ENCODE results near the gene MLX.
A peak's percentile ranks its signal among the peaks of the same experiment; 100 is the strongest.
"Not testable (repeated sequence)": the region's sequence is repeated elsewhere in the genome, so short reads cannot be mapped to it uniquely, and the experiment has no call there.

Gene MLX

DNA sequence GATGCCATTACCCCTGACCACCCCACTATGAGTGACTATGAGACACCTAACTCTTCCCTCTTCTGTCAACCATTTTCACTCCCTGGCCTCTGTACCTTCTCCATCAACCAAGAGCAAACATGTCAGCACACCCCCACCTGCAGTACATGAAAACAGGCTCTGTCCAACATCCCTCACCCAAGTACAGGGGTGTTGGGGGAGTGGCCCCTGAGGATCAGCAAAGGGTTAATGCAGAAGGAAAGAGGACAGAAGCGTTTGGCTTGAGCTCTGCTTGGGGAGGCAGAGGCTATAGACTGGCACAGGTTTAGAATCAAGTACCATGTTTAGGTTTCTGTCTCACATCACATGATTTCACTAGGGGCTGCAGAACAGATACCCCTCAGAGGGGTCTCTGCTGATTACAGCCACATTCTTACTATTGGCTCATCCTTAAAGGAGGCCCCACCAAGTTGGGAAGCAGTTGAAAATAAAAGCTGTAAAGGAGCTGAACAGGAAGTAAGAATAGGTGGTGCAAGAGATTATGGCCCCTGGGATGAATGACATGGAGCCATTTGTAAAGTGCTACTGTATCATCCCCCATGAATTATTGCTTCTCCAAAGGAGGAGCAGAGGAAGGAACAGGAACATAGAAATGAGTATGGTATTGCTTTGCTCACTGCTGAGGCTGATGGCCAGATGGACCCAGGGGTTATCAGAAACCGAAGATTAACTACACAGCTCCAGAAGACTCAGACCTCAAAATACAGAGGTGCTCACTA, 13.1 kb downstream of the MLX start:
- no peak for DNase-seq (ENCODE audit: low spot score)

DNA sequence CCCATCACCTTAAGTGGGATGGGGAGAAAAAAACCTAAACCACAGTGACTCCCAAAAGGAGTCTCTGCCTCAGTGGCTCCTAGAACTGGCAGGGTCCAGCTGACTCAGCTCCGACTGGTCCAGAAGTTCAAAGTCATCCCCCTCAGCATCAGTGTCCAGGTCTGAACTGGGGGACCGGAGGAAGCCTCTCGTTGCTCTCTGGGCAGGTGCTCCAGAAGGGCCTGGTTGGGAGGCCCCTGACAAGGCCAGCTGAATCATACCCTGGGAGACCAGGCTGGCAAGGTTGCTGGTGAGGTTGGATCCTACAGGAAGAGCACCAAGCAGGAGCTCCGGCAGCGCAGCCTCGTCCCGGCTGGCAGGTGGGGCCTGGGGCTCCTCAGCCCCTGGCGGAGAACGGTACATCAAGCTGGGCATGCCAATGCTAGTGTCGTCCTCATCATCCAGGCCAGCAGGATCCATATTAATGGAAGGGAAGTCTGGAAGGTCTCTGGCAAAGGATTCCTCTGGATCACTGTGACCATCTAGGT, 14.9 kb downstream of the MLX start:
- DNase-seq (ENCODE audit: low spot score), result no peak

DNA sequence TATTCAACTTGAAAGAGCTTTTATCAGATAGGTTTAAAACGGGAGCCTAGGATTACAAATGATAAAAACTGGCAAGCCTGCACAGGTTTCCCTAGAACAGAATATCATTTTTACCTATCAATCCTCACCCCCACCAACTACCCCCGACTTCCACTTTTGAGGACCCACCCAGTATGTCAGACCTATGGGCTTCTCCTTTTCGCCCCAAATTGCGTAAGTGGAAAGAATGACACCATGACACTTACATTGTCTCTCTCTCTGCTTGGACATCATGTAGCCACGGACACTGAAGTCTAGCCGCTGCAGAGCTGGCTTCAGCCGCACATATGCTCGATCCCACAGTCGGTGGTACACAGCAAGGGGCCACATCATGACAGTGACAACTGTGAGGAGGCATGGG, 18.0 kb downstream of the MLX start:
- no peak for DNase-seq (ENCODE audit: low spot score)

DNA sequence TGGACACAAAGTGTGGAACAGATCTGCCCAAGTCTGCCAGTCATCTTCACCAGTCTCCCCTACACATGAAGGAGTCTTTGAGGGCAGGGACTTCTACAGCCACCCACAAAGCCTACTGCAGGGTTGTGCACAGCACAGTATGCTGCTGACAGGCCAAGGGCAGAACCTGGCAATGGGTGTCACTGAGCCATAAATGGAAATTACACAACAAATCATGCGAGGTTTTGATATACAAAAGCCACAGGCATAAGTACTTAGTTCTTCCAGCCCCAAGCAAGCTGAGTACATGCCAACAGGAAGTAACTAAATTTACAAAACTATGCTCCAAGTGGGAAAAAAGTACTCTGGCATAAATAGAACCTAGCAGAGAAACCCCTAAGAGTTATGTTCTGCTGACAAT, 18.5 kb downstream of the MLX start:
- no peak for DNase-seq (ENCODE audit: low spot score)

DNA sequence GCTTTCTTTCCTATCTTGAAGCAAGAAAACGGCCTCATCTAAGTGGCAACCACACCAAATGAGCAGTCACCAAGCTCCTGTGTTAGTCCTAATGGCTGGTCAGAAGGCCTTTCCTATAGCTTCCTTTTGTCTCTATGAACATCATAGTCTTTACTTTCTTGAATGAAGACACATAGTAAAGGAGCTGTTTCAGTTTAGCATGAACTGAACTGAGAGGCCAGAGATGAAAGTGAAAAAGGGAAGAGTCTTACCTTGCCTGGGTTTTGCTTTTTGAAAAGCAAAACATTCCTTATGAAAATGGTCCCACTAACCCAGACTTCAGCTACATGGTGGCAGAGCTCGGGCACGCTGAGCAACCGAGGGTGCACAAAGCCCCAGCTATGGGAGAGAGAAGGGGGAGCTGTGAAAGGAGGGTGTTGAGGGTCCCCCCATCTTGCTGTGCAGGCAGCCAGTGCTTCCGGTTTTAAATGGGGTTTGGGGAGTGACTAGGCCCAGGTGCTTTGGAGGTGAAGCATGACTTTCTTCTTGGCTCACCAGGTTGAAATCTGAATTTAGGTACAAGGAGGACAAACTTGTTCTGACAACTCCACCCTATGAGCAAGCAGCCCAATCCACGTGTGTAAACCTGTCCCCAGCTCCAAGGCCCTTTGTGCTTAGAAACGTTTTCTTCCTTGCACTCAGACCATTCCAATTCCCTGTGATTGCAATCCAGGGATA, 19.8 kb downstream of the MLX start:
- DNase-seq (ENCODE audit: low spot score), result no peak

DNA sequence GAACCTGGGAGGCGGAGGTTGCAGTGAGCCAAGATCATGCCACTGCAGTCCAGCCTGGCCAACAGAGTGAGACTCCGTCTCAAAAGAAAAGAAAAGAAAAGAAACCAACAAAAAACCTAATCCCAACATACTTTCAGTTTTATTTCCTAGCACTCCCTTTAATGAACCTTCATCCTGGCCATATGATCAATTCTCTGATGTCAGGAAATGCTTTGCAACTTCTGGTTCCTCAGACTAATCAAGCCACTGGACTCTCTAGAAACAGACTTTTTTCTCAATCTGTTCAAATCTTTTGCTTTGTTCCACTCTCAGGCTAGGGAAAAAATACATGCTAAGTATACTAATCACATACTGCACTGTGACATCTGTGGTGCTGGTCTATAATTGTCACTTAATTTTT, 24.0 kb downstream of the MLX start:
- no peak for DNase-seq (ENCODE audit: low spot score)

DNA sequence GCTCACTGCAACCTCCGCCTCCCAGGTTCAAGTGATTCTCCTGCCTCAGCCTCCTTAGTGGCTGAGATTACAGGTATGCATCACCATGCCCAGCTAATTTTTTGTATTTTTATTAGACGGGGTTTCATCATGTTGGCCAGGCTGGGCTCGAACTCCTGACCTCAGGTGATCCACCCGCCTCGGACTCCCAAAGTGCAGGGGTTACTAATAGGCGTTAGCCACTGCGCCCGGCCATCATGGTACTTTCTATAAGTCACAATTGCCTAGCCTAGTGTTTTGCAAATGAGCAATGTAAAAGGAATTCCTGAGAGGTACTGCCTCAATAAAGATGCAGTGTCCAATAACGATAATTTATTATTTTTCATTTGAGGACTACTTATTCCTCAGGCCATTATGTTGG, 24.5 kb downstream of the MLX start:
- DNase-seq (ENCODE audit: low spot score), result no peak

DNA sequence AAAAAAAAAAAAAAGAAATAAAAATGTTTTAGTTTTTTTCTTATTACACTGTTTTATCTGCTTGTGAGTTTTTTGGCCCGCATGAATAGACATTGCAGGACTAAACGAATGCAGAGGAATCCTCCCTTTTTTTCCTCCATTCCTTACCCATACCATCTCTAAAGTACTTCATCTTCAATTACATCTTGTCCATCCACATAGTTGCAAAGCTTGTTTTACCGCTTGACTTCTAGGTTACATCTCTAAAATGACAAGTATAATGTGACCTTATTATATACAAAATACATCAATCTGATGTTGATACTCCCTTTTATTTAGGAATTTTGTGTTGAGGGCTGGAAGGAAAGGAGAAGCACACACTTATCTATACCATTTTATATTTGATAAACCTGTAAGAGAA, 29.5 kb downstream of the MLX start:
- no peak for DNase-seq (ENCODE audit: low spot score)

DNA sequence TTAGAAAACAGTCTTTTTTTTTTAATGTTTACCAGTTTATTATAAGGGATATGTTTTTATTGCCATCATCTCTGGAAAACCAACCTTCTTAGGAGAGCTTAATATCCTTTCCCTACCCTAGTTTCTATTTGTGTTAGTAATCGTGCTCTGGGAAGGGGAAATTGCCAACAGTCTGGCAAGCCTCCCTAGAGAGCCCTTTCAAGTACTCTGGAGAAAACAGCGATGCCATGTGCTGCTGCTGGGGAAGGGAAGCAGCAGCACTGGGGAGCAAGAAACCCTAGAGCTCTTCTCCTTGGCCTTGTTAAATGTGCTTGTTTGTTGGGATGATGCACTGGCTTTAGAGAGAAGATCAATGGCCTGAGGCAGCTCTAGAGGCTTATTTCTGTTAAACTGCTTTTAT, 32.0 kb downstream of the MLX start:
- no peak for DNase-seq (ENCODE audit: low spot score)

DNA sequence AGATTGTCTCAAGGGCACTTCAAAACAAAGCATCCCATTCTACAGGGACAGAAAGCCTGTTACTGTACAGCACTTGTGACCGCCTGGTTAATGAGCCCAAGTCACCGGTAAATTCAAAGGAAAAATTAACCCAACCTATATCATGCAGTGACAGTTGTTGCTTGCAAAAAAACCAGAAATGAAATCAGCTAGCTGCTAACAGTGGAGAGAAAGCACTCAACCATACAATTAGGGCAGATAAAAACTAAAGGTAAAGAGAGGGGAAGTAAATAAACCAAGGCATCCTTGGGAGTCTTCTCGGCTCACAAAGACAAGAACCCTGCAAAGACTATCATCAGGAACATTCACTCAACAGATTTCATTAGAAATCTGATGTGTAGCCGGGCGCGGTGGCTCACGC, 36.4 kb downstream of the MLX start:
- DNase-seq (ENCODE audit: low spot score), result no peak

DNA sequence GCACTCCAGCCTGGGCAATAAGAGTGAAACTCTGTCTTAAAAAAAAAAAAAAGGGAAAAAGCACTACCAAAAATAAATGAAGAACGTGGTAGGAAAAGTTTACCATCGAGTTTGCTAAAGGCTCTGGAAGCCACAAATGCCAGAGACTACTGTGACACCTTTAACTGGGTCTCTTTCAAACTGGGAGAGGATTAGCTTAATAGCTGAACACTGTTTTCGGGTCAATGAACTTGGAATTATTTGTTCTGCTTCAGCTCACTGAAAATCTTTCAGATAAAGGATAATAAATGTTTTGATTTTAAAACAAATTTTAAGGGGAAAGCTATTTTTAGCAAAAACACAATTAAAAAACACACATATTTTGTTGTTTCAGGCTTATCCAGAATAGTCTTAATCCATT, 40.9 kb downstream of the MLX start:
- DNase-seq (ENCODE audit: low spot score), result no peak

DNA sequence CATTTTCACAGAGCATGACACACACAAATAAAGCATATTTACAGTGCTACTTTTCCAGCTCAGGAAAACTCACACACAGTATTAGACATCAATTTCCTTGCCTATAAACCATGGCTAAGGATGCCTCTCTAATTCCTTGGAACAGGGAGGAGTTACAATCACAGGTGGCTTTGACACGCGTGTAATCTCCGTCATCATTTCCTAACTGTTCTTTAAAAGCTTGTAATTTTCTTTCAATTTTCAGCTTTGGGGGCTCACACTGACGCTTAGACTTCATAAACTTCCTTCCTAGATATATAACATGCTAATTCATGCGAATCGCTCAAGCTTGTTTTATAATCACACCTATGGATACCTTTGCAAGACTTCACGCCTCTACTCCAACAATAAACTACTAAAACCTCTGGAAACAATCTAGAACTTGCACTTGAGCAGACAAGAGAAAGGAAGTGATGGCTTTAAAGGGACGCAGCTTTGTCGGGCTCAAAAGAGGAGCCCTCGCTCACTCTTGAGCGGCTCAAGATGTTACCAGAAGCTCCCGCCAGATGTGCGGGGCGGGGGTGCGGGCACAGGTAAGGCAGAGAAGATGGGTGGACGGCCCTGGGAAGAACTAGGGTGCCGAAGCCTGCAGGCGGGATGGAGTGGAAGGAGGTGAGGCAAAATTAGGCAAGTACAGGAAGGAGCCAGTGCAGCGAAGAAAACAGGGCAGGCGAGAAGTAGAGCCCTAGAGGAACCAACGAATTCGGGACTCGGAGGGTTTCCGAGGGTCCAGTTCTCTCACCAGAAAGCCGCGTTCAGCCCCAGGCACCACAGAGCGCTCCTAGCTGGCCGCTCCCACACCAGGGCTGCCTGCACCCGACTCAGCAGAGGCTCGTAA, 41.6 kb downstream of the MLX start:
- DNase-seq (ENCODE audit: low spot score), result no peak

DNA sequence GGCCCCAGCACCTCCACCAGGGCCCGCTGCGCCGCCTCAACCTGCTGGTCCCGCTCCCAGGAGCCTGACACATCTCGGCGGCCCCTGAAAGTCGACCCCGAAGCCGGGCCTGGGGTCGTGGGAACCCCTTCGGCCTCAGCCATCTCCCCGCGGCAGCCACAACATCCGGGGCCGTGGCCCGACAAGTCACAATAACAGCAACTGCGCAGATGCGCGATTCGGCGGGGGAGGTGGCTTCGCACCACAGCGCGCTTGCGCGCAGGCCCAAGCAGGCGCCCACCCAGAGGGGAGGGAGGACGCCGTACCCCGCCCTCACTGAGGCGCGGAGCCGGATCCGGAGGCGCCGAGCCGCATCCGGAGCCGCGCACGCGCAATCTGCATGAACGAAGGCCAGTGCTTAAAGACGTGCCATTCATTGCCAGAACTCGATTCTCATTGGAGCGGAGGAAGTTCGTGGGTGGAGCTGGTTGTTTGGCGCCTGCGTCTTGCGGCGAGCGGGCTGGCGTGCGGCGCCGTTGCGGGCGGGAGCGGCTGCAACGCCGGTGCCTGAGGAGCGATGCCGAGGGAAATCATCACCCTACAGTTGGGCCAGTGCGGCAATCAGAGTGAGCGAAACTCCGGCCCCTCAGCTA, 42.4 kb downstream of the MLX start, which contains the start of the genes RETREG3 and TUBG1:
Gene RETREG3, minus strand, starts transcription at position 193 of the 632 bp plus-strand sequence. Its CDS starts 50 bp downstream, at position 143.
Gene TUBG1, plus strand, starts transcription at position 502 of the 632 bp plus-strand sequence. Its CDS starts 55 bp downstream, at position 557.
- peak; percentile 93 for DNase-seq (ENCODE audit: low spot score)

DNA sequence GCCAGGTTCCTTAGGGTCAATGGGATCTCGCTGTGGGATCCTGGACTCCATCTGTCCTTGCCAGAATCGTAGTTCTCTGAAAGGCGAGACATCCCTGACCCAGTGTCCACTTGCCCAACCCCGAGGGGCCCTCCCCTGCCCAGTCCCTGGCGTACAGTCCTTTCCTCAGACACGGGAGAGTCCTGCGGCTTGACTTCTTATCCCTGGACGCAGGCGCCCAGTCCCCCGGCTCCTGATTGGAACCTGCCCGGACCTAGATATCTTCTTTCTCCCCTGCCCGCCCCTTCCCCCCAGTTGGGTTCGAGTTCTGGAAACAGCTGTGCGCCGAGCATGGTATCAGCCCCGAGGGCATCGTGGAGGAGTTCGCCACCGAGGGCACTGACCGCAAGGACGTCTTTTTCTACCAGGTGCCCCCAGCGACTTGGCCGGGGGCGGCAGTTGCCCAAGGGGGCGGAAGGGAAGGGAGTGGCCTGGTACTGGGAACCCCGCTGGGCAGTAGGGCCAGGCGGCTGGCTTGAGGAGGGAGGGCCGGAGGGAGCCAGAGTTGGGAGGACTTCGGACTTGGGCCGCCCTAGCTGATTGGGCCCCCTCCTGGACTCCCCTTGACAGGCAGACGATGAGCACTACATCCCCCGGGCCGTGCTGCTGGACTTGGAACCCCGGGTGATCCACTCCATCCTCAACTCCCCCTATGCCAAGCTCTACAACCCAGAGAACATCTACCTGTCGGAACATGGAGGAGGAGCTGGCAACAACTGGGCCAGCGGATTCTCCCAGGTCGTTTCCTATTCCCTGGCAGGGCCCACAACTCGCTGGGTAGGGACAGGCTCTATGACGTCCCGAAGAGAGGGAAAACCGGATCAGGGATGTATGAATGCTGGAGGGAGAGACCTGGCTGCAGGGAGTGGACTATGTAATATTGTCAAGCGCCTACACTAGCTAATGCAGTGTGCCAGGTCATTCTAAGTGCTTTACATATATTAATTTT, 43.2 kb downstream of the MLX start:
- DNase-seq (ENCODE audit: low spot score), result peak; percentile 28

DNA sequence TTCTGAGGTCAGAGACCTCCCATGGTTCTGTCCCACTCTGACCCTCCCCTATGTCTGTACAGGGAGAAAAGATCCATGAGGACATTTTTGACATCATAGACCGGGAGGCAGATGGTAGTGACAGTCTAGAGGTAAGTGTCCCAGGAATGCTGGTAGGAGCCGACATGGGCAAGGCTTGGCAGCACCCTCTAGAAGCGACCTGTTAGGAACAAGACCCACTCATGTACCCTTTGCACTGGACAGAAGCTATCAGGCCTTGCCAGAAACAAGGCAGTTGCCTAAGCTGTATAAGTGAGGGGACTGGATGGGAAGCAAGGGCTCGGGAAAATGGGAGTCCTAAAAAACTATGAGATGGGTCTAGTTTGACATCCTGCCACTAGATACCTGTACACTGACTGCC, 45.1 kb downstream of the MLX start:
- DNase-seq (ENCODE audit: low spot score), result no peak

DNA sequence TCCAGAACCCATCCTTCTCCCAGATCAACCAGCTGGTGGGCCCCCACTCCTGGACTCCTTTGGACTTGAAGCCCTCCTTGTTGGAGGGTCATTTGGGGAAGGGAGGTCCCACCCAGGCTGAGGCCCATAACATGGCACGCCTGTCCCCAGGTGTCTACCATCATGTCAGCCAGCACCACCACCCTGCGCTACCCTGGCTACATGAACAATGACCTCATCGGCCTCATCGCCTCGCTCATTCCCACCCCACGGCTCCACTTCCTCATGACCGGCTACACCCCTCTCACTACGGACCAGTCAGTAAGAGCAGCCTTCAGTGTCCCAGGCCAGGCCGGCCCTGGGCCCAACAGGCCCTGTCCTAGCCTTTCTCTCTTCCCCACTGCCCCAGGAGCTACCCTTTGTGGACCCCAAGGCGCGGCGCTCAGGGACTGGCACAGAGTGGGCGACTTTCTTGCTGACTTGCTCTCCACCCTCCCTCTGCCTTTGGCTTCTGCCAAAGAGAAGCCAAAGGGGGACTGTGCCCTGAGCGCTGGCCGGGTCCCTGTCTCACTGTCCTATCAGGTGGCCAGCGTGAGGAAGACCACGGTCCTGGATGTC, 46.9 kb downstream of the MLX start:
- DNase-seq (ENCODE audit: low spot score), result no peak

DNA sequence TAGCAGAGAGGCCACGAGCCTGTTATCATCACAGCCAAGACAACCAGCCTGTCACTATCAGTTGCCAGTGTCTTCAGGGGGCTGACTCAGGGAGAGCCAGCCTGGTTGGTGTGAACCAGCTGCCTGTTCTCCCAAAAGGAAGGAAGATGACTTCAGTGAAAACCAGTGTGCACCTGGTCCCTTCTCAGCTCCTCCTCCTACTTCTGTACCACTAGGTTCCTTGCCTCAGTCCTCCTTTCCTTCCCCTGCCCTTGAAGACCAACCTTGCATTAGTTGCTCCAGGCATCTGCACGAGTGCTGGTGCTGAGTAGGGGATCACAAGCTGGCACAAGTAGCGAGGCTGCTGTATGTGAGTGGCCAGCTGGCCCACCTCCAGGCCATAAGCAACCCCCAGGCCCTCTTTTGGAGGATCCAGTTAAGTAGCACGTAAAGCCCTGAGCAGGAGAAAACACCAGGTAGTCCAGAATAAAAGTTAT, 51.1 kb downstream of the MLX start:
- no peak for DNase-seq (ENCODE audit: low spot score)

DNA sequence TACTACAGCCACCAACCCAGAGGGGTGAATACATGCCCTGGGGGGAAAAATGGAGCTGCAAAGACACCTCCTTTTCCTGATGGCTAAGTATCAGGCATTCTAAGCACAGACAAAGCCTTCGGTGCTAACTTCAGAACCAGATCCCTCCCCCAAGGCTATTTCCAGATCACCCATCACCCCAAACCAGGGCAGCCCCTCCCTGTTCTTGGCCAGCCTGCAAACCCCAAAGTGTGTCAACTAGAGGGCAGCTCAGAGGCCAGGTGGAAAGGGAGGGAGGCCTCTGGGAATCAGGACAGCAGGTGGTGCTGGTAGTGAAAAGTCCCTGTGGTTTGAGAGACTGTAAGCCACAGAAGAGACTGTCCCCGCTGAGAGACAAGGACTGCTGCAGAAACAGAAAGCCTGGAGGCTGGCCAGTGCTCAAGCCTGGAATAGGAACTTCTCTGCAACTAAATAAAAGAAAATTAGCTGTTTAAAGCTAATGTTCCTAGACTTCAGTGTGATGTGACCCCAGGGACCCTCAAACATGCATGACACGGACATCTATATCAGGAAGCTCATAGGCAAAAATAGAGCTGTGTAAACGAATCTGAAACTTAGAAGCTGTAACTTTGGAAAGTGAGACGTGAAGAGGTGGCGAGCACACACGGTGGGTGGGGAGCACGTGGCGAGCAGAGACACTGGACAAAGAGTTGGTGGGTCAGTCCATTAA, 51.7 kb downstream of the MLX start:
- peak; percentile 65 for DNase-seq (ENCODE audit: low spot score)

DNA sequence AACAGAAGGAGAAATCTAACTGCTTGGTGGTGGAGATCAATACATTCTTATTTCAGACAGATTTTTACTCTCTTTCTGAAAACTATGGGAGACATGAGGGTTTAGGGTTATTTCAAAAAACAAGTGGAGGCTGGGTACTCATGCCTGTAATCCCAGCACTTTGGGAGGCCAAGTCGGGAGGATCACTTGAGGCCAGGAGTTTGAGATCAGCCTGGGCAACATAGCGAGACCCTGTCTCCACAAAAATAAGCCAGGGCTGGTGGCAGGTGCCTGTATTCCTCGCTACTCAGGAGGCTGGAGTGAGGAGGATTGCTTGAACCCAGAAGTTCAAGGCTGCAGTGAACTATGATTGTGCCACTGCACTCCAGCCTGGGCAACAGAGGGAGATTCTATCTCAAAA, 55.1 kb downstream of the MLX start:
- not testable (repeated sequence) for DNase-seq (ENCODE audit: low spot score)
